Measurements from ENCODE around the gene FBXW8.

DNA sequence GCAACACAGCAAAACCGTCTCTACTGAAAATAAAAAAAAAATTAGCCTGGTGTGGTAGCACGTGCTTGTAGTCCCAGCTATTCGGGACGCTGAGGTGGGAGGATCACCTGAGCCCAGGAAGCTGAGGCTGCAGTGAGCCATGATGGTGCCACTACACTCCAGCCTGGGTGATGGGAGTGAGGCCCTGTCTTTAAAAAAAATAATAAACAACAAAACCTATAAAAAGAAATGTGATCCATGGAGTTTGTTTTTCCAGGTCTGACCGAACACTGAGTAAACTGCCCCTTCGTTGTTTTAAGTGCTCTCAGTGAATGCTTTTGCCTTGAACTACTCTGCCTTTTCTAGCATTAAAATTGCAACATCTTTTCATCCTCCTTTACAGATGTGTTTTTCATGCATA, 111.7 kb downstream of the FBXW8 start:
- TF ChIP-seq, protein P1, sequence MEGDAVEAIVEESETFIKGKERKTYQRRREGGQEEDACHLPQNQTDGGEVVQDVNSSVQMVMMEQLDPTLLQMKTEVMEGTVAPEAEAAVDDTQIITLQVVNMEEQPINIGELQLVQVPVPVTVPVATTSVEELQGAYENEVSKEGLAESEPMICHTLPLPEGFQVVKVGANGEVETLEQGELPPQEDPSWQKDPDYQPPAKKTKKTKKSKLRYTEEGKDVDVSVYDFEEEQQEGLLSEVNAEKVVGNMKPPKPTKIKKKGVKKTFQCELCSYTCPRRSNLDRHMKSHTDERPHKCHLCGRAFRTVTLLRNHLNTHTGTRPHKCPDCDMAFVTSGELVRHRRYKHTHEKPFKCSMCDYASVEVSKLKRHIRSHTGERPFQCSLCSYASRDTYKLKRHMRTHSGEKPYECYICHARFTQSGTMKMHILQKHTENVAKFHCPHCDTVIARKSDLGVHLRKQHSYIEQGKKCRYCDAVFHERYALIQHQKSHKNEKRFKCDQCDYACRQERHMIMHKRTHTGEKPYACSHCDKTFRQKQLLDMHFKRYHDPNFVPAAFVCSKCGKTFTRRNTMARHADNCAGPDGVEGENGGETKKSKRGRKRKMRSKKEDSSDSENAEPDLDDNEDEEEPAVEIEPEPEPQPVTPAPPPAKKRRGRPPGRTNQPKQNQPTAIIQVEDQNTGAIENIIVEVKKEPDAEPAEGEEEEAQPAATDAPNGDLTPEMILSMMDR (IDR thresholded peaks at IDR 0.05): no peak
- TF ChIP-seq POLR2A (IDR thresholded peaks at IDR 0.05): no peak
